SIG-M5 treated with dmso at 0.1 percent for 504 hours (cell line): ENCODE results near the gene SLC10A6.
"Not testable (repeated sequence)": the region's sequence is repeated elsewhere in the genome, so short reads cannot be mapped to it uniquely, and the experiment has no call there.

Experiments
- DNase-seq: peaks from one replicate; lab custom pipeline; 2025; ENCODE audit not compliant: unreplicated experiment; lab: John Stamatoyannopoulos, UW

SLC10A6 gene, protein sequence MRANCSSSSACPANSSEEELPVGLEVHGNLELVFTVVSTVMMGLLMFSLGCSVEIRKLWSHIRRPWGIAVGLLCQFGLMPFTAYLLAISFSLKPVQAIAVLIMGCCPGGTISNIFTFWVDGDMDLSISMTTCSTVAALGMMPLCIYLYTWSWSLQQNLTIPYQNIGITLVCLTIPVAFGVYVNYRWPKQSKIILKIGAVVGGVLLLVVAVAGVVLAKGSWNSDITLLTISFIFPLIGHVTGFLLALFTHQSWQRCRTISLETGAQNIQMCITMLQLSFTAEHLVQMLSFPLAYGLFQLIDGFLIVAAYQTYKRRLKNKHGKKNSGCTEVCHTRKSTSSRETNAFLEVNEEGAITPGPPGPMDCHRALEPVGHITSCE

DNA sequence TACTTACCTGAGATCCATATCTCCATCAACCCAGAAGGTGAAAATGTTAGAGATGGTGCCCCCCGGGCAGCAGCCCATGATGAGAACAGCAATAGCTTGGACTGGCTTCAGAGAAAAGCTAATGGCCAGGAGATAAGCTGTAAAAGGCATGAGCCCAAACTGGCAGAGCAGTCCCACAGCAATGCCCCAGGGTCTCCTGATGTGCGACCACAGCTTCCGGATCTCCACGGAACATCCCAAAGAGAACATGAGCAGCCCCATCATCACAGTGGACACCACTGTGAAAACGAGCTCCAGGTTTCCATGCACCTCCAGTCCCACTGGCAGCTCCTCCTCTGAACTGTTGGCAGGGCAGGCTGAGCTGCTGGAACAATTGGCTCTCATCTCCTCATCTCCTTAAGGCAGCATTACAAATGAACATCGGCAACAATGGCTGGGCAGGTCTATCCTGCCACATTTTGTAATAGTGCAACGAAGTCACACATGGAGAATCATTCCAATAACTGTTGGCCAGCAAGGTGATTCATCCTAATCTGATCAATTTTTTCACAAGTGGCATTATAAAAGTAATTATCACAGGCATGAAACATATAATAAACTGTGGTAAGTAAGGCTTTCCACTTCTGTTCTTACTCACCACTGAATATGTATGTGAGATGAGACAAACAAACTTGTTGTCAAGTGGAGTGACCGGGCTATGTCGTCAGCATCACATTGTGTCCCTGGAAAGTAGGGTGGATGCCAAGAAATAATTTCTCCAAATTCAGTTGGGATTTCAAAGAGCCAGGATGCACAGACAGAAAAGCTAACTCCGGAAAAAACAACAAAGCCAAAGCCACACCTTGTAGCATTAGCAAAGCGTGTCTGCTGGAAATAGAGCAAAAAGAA is at the start of gene SLC10A6:
TSS of gene SLC10A6 (minus strand) at position 653 of the 888 bp plus-strand sequence. CDS start at position 384, 269 bp downstream.
- DNase-seq = no peak

DNA sequence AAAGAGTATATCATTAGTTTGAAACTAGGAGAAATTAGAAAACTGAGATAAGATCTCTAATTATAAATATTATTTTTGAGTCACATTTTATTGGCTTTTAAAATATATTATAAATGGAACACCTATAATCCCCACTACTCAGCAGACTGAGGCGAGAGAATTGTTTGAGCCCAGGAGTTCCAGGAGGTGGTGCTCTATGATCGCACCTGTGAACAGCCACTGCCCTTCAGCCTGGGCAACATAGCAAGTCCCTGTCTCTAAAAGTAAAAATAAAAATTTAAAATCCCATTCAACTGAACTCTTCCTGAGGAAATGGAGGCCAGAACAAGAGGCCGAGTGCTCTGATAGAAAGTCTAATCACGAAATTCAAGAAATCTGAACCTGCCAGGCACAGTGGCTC is 49.4 kb upstream of the SLC10A6 start:
- DNase-seq = no peak

DNA sequence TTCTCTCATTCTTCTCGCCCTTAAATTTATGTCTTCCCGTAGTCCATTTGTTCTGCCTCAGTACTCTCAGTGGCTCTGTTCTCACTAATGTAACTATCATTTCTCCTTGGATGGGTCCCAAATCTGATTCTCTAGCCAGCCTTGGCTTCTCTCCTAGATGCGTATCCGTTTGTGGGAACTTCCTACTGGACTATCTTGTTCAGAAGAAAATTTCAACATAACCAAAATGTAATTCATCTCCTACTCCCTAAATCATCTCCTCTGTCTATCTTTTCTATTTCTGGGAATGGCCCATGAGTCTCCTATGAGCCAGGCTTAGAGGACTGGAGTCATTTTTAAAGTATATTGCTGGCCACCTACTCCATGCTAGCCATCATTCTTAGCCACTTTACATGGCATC is 47.4 kb upstream of the SLC10A6 start:
- no peak for DNase-seq

DNA sequence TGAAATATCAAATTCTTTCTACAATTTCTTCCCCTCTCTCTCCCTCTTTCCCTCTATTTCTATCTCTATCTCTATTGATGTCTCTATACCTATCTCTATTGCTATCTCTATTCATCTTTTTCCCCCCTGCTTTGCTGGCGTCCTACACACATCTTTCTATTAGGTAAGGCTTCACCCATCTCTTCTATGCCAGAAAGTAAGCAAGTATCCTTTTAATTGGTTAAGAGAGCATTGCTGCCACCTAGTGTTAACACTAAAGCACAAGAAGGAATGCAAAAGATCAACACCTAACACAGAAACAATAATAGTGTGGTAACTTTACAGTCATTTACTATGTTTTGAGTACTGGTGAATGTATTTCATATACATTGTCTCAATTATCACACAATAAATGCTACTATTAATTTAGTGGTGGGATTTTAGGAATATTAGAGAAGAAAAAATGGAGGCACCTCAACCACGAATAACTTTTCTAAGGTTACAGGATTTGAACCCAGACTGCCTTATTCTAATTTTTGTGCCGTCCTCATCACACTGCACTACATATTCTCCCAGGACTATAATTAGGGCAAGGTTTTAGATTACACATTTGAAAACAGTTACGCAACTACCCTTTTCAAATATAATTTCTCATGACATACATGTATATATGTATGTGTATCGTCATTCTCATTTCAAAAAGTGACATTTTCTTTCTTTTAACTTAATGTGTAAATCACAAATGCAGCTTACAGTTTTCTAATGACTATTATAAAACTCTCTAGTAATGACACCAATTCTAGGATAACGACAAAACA is 46.7 kb upstream of the SLC10A6 start:
- DNase-seq = peak; percentile 77

DNA sequence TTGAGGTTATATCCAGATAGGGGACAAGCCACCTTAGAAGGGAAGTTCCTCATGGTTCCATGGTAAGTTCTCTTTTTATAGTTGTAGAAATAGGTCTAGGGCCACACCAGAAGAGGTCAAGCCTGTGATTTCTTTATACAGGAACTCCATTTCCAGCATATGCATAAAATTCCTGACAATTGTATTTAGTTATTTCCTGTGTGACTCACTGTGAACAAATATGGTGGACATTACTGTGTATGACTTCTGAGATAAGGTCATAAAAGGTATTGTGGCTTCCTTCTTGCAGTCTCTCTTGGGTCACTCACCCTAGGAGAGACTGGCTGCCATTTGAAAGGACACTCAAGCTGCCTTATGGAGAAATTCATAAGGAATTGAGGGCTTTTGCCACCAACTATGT is 45.3 kb upstream of the SLC10A6 start:
- no peak for DNase-seq

DNA sequence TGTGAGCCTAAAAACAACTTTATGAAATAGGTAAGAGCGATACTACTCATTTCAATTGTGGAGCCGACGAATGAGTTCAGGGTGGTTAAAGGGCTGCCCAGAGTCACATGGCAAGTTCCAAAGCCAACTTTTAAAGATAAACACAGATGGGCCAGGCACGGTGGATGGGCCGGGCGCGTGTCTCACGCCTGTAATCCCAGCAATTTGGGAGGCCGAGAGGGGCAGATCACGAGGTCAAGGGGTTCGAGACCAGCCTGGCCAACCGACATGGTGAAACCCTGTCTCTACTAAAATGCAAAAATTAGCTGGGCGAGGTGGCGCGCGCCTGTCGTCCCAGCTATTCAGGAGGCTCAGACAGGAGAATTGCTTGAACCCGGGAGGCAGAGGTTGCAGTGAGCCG is 44.0 kb upstream of the SLC10A6 start:
- DNase-seq = no peak

DNA sequence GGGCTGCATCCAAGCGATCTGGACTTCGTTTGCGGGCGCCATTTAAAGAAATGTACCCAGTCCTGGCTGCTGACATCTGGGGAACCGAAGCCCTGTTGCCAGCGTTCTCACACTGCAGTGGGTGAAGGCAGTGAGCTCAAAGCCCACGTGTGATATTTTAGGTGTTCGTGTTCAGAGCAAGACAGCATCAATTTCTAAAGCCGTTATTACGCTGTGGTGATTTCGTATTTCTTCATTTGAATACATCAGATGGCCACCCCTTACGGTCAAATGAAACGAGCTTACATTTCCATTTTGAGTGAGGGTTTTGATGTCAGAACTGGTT is 43.4 kb upstream of the SLC10A6 start:
- DNase-seq = no peak

DNA sequence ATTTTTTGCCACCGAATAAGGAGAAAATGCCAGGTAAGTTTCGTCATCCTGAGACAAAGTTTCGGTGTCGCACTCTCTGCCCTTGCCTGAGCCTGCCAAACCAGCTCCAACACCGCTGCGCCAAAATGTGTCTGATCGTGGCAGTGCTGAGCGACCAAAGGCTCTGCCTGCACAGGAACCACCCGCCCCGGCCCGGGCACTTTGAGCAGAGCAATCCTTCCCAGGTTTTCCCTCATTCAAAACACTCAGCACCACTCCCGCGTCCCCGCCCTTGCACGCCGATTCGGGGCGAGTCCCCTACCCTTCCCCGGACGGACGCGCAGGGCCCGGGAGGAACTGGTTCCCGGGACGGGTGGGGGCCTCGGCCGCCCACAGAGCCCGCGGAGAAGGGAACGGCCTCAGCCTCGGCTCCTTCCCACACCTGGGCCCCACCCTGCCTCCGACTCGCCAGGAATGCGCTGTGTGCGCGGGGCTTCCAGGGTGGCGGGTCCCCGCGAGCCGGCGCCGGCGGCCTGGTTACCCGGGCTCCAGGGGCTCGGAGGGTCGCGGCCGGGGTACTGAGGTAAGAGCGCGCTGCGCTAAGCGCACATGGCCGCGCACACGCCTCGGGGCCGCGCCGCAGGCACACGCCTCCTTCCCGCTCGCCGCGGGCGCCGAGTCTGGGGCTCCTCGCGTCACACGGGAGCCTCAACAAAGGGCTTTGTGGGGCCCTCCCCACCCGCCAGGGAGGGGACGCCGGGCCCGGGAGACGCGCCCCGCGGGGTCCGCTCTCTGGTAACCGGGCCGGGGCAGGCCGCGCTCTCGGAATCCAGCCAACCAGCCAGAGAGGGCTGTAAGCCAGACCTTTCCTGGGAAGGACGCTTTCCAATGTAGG is 42.8 kb upstream of the SLC10A6 start, which contains the start of gene C4orf36:
TSS of gene C4orf36 (minus strand) at position 661 of the 874 bp plus-strand sequence. CDS start 902 bp downstream, outside the sequence.
- peak; percentile 61 for DNase-seq

DNA sequence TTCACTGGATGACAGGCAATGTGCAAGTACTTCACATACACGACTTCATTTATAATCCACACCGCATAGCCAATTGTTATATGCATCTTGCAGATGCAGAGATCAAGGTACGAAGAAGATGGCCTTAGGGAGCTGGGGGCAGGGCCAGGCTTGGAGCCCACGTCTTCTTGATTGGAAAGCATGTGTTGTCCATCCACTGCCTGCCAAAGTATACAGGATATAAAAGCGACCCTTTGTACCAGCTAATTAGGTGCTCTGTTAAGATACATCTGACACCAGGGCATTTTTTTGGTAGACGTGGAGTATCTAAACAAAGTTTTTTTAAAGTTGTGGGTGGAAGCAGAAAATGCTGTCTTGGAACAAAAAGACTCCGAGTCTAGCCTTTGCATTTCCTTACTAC is 41.6 kb upstream of the SLC10A6 start:
- no peak for DNase-seq

DNA sequence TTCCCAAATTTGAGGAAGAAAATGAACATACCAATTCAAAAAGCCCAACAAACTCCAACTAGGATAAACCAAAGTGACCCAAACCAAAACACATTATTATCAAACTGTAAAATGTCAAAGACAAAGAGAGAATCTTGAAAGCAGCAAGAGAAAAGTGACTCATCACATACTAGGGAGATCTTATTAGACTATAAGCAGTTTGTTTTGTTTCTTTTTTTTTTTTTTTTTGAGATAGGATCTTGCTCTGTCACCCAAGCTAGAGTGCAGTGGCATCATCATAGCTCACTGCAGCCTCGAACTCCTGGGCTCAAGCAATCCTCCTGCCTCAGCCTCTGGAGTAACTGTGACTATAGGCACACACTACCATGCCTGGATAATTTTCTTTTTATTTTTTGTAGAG is 30.5 kb upstream of the SLC10A6 start:
- no peak for DNase-seq

DNA sequence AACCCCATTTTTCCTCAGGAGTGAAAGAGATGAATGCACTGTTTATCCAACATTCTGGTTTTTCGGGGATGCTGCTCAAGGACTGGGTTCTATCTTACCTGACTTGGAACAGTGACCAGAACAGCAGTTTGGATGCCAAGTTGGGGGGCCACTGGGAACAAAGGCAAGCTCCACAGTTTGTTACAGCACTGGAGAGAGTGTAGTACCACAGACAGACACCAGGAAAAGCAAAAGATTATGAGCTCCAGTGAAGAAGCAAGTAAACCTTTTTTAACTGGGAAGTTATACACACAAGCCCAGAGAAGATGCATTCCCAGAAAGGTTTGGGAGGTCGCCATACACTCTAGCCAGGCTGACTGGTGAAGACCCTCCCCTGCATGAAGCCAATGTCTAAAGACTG is 29.5 kb upstream of the SLC10A6 start:
- DNase-seq = no peak

DNA sequence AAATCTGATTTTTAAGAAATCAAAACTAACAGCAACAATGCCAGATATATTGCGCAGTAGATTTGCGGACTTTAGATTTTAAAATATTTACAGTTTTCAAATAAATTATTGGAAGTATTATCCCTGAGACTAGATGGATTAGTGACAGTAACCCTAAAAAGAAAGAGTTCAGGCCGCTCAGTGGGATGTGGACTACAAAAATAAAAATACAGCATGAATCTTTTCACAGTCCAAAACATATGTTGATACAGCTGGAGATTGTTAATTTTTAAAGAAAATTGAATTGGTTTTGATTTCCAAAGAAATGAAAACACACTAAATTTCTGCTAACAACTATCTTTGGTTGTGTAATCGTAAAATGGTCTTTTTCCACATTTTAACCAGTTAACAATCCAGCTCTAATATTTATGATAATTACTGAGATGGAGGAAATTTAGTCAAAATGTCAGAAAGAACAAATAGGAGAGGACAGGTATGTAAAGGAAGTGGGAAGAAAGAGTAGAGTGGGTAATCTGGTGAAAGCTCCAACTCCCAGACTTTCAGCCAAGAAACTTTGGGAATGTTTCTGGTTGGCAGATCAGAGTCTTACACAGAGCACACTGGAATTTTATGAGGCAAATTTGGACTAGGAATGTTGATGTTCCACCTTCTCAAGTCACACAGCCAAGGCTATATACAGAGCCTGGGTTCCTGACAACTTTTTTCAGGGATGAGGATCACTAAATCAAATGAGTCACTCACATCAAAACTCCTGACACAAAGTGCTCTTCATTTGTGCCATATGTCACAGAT is 27.9 kb upstream of the SLC10A6 start:
- no peak for DNase-seq

DNA sequence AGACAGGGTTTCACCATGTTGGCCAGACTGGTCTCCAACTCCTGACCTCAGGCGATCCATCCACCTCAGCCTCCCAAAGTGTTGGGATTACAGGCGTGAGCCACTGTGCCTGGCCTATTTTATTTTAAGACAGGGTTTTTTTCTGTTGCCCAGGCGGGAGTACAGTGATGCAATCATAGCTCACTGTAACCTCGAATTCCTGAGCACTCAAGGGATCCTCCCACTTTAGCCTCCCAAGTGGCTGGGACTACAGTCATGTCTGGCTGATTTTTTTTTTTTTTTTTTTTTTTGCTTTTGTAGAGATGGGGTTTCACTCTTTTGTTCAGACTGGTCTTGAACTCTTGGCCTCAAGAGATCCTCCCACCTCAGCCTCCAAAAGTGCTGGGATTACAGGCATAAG is 26.3 kb upstream of the SLC10A6 start:
- DNase-seq = not testable (repeated sequence)

DNA sequence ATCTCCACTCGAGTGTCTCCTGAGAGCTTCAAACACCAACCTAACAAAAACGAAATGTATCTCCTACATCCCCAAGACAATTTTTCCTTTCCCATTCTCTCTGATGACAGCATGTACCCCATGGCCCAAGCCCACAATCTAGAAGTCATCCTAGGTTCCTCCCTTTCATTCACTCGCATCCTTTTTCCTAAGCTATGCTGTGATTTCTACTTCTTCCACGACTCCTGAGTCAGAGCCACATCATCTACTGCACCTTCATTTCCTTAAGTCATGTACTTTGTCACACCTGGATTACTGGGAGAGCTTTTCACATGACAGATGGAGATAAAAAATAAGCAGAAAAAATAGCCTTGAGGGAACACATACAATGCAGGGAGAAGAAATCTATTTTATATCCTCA is 23.0 kb upstream of the SLC10A6 start:
- no peak for DNase-seq

DNA sequence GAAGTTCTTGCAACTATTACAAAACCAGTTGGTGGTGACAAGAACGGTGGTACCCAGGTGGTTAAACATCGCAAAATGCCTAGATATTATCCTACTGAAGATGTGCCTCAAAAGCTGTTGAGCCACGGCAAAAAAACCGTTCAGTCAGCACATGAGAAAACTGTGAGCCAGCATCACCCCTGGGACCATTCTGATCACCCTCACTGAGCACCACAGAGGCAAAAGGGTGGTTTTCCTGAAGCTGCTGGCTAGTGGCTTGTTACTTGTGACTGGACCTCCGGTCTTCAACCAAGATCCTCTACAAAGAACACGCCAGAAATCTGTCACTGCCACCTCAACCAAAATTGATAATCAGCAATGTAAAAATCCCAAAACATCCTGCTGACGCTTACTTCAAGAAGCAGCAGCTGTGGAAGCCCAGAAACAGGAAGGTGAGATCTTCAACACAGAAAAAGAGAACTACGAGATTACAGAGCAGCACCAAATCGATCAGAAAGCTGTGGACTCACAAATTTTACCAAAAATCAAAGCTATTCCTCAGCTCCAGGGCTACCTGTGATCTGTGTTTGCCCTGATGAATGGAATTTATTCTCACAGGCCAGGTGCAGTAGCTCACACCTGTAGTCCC is 21.4 kb upstream of the SLC10A6 start:
- no peak for DNase-seq

DNA sequence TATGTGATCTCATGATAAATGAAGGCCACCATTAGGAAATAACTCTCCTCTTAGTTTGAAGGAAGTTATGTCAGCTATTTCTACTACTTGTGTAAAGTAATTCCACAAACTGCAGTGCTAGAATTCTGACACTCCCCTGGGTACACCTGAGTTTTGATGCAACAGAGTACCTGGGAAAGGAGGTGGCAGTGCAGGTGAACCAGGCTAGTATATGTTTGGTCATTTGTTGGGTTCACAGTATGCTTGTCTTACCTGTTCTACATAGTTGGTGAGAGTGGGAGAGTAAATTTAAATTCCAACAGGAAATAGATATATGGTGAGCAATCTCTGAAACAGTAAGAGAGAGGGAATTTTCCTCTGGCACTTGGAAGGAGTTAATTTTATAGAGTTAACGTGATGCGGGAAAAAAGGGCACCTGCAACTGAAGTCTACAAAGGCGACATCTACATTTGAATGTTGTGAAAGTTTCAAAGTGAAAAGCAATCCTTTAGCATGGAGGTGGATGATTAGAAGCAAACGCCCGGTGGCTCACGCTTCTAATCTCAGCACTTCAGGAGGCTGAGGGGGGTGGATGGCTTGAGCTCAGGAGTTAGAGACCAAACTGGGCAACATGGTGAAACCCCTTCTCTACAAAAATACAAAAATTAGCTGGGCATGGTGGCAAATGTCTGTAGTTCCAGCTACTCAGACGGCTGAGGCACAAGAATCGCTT is 8.3 kb upstream of the SLC10A6 start:
- DNase-seq = no peak

DNA sequence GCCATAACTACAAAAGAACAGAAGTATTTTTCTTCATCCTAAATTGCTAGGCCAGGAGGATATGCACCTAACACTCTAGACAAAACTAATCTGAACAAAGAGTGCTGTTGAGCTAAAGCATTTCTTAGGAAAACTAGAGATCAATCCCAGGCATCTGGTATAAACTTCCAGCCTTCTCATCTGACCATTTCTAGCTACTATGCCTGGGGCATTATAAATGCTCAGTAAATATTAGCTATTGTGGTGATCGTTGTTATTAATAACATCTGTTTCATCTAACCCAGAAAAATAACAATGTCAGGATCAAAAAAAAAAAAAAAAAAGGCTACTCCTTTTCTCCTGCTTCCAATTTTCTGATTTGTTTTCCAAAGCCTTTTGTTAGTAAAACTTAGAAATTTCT is 7.7 kb upstream of the SLC10A6 start:
- no peak for DNase-seq

DNA sequence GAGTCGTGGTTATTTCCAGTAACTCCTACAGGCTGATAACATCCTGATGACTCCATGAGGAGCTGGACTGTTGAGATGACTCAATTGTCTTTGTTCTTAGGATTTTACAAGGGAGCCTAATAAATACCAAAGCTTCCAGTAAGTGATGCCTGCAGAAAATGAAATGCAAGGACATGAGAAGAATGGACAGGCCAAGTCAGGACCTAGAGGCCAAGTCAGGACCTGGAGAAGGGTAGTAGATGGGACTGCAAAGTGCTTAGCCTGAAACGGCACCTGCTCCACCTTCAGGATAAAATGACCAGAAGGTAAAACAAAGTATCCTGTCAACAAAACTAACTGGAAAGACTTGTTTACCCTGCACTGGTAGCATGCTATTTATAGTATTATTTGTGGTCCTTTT is 6.4 kb upstream of the SLC10A6 start:
- peak; percentile 40 for DNase-seq

DNA sequence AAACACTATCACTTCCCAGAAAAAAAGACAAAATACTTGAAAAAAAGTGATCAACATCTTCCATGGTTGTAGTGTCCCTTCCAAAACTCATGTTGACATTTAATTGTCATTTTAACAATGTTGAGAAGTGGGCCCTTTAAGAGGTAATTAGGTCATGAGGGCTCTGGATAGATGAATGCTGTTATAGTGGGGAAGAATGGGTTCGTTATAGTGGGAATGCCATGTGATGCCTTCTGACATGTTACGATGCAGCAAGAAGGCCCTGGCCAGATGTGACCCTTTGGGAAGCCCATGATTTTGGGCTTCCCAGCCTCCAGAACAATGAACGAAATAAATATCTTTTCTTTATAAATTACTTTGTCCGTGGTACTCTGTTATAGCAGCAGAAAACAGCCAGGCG is 4.0 kb upstream of the SLC10A6 start:
- DNase-seq = no peak
